H9 (cell line): ENCODE measurements around the gene ACAD10. TPM values are rescaled to one million over a fixed set of nuclear protein-coding genes. Genes with fewer than 3 reads are reported as not detected.
"Not testable (repeated sequence)": the region's sequence is repeated elsewhere in the genome, so short reads cannot be mapped to it uniquely, and the experiment has no call there.

Experiments
- DNase-seq: peaks from one replicate; pipeline ENCODE4 v3.0.0-alpha.2; 2017
- H2AFZ ChIP-seq: one replicate; pipeline ENCODE4 v1.6.1; 2013; ENCODE audit warnings: mild to moderate bottlenecking, low read length, control low read depth, moderate library complexity
- H2AK5ac ChIP-seq: 2 replicates; pipeline ENCODE4 v1.6.1; 2013; ENCODE audit warnings: low read length, control low read depth, mixed read lengths; ENCODE audit not compliant: insufficient read length
- H2BK120ac ChIP-seq: one replicate; pipeline ENCODE4 v1.6.1; 2013; ENCODE audit warnings: low read depth, mild to moderate bottlenecking, low read length, control low read depth, inconsistent platforms; ENCODE audit not compliant: poor library complexity, severe bottlenecking
- H2BK12ac ChIP-seq: 2 replicates; pipeline ENCODE4 v1.6.1; 2013; ENCODE audit warnings: low read length, control low read depth, mixed read lengths, low read depth; ENCODE audit not compliant: insufficient read length
- H2BK15ac ChIP-seq: 2 replicates; pipeline ENCODE4 v1.6.1; 2013; ENCODE audit warnings: low read depth, low read length, control low read depth
- H2BK20ac ChIP-seq: one replicate; pipeline ENCODE4 v1.6.1; 2013; ENCODE audit warnings: low read depth, mild to moderate bottlenecking, low read length, control low read depth, inconsistent platforms; ENCODE audit not compliant: poor library complexity, severe bottlenecking
- H2BK5ac ChIP-seq: 2 replicates; pipeline ENCODE4 v1.6.1; 2013; ENCODE audit warnings: low read length, control low read depth, mixed read lengths; ENCODE audit not compliant: insufficient read length
- H3K14ac ChIP-seq: 2 replicates; pipeline ENCODE4 v1.6.1; 2013; ENCODE audit warnings: low read length, control low read depth; ENCODE audit not compliant: insufficient read depth
- H3K18ac ChIP-seq: 2 replicates; pipeline ENCODE4 v1.6.1; 2013; ENCODE audit warnings: low read depth, mild to moderate bottlenecking, mixed read lengths, low read length, control low read depth; ENCODE audit not compliant: insufficient read length
- H3K23ac ChIP-seq: 2 replicates; pipeline ENCODE4 v1.6.1; 2013; ENCODE audit warnings: low read length, control low read depth, mixed read lengths, low read depth; ENCODE audit not compliant: insufficient read length
- H3K23me2 ChIP-seq: 2 replicates; pipeline ENCODE4 v1.6.1; 2013; ENCODE audit warnings: low read depth, mild to moderate bottlenecking, mixed read lengths, low read length, control low read depth; ENCODE audit not compliant: insufficient read length, poor library complexity, severe bottlenecking
- H3K27ac ChIP-seq: 2 replicates; pipeline ENCODE4 v1.5.1; 2013; ENCODE audit warnings: low read length, control low read depth, mixed read lengths, low read depth; ENCODE audit not compliant: insufficient read length
- H3K27me3 ChIP-seq: 2 replicates; pipeline ENCODE4 v1.6.1; 2013; ENCODE audit warnings: low read length, control low read depth, inconsistent platforms; ENCODE audit not compliant: insufficient read depth
- H3K4ac ChIP-seq: 2 replicates; pipeline ENCODE4 v1.6.1; 2013; ENCODE audit warnings: low read depth, mild to moderate bottlenecking, control low read depth, inconsistent platforms, low read length, moderate library complexity
- H3K4me1 ChIP-seq: 2 replicates; pipeline ENCODE4 v1.6.1; 2013; ENCODE audit warnings: low read length, control low read depth, inconsistent platforms; ENCODE audit not compliant: insufficient read depth
- H3K4me2 ChIP-seq: 2 replicates; pipeline ENCODE4 v1.6.1; 2013; ENCODE audit warnings: low read length, control low read depth, mixed read lengths; ENCODE audit not compliant: insufficient read length, insufficient read depth
- H3K56ac ChIP-seq: 2 replicates; pipeline ENCODE4 v1.6.1; 2013; ENCODE audit warnings: low read depth, mild to moderate bottlenecking, mixed read lengths, low read length, control low read depth; ENCODE audit not compliant: insufficient read length
- H3K79me1 ChIP-seq: 2 replicates; pipeline ENCODE4 v1.6.1; 2013; ENCODE audit warnings: low read depth, mild to moderate bottlenecking, moderate library complexity, low read length, control low read depth, inconsistent platforms; ENCODE audit not compliant: insufficient read depth, poor library complexity, severe bottlenecking
- H3K79me2 ChIP-seq: 2 replicates; pipeline ENCODE4 v1.6.1; 2013; ENCODE audit warnings: low read length, control low read depth, inconsistent platforms; ENCODE audit not compliant: insufficient read depth
- H3K9ac ChIP-seq: 2 replicates; pipeline ENCODE4 v1.6.1; 2013; ENCODE audit warnings: low read length, control low read depth, mixed read lengths; ENCODE audit not compliant: insufficient read length; ENCODE audit errors: extremely low read depth
- H3K9me3 ChIP-seq: one replicate; pipeline ENCODE4 v1.6.1; 2013; ENCODE audit warnings: low read depth, low read length, inconsistent platforms; ENCODE audit not compliant: control insufficient read depth
- H3T11ph ChIP-seq: one replicate; pipeline ENCODE4 v1.6.1; 2013; ENCODE audit warnings: mild to moderate bottlenecking, low read length, control low read depth, inconsistent platforms
- H4K20me1 ChIP-seq: one replicate; pipeline ENCODE4 v1.6.1; 2013; ENCODE audit not compliant: control insufficient read depth, insufficient read length, insufficient read depth
- H4K5ac ChIP-seq: 2 replicates; pipeline ENCODE4 v1.6.1; 2013; ENCODE audit warnings: low read depth, mild to moderate bottlenecking, mixed read lengths, low read length, control low read depth; ENCODE audit not compliant: insufficient read length
- H4K8ac ChIP-seq: replicated peaks from 2 replicates; pipeline ENCODE4 v1.6.1; 2013; ENCODE audit warnings: low read length, control low read depth, mixed read lengths, low read depth; ENCODE audit not compliant: insufficient read length
- H4K91ac ChIP-seq: 2 replicates; pipeline ENCODE4 v1.6.1; 2013; ENCODE audit warnings: low read depth, mild to moderate bottlenecking, moderate library complexity, mixed read lengths, low read length, control low read depth; ENCODE audit not compliant: insufficient read length
- H3K27ac Mint-ChIP-seq, 3 experiments: 2 replicates in 2 of 3; 3 replicates in 1 of 3; pipeline ENCODE4 v1.8.0; 2020 to 2021; ENCODE audit warnings: mixed read lengths in 3 of 3, mild to moderate bottlenecking in 1 of 3, moderate library complexity in 1 of 3
- H3K27me3 Mint-ChIP-seq: 2 replicates; pipeline ENCODE4 v1.8.0; 2021; ENCODE audit warnings: low read depth, mild to moderate bottlenecking, moderate library complexity, mixed read lengths
- H3K36me3 Mint-ChIP-seq, 3 experiments: 2 replicates in 2 of 3; 3 replicates in 1 of 3; pipeline ENCODE4 v1.8.0; 2020 to 2021; ENCODE audit warnings: low read depth in 3 of 3, mixed read lengths in 3 of 3; ENCODE audit not compliant: insufficient read depth in 1 of 3
- H3K4me1 Mint-ChIP-seq, 2 experiments: 2 replicates each; pipeline ENCODE4 v1.8.0; 2020; ENCODE audit warnings: mixed read lengths in 2 of 2
- H3K4me3 Mint-ChIP-seq, 2 experiments: 2 replicates in 1 of 2; 3 replicates in 1 of 2; pipeline ENCODE4 v1.8.0; 2020 to 2021; ENCODE audit warnings: mild to moderate bottlenecking in 2 of 2, mixed read lengths in 2 of 2, moderate library complexity in 1 of 2
- H3K9me3 Mint-ChIP-seq, 2 experiments: 2 replicates in 1 of 2; 3 replicates in 1 of 2; pipeline ENCODE4 v1.8.0; 2020; ENCODE audit warnings: mild to moderate bottlenecking in 2 of 2, mixed read lengths in 2 of 2, moderate library complexity in 1 of 2
- CTCF ChIP-seq: fragments of 200-600 bp; sonication (generic); conservative IDR thresholded peaks from 3 replicates; pipeline ENCODE4 v1.8.0; 2021; ENCODE audit warnings: antibody characterized with exemption, mild to moderate bottlenecking
- WGBS: extraction: QIAGEN DNeasy Blood & Tissue Kit; methylation state at CpG from one replicate; pipeline ENCODE4 v1.1.7; 2013; ENCODE audit warnings: missing lambda C conversion rate, low lambda C conversion rate, mixed read lengths; ENCODE audit not compliant: insufficient read length; ENCODE audit errors: extremely low coverage; 5-methylcytosine and 5-hydroxymethylcytosine counted together
- total RNA-seq: library from RNA; stranded (reverse); gene quantifications from 2 replicates; pipeline ENCODE4 v1.2.1, GENCODE V29; 2021

The ACAD10 gene
- total RNA-seq, 1 experiment from 2014 or later: 25.7 TPM

GRCh38 chr12:111720457-111720856 is 34.6 kb downstream of the ACAD10 start:
- Histone ChIP-seq H3K79me2 (no peaks in the 10 kb centered on the region), H3K56ac (no peak overlapping the region), H3K9me3 (no peaks in the 10 kb centered on the region), H3K23me2 (no peaks in the 10 kb centered on the region), H4K8ac (no peak overlapping the region), H4K91ac (no peak overlapping the region), H3K23ac (no peak overlapping the region), H3K4ac (no peak overlapping the region), H3K79me1 (no peaks in the 10 kb centered on the region), H3K4me2 (no peak overlapping the region), H3K18ac (no peak overlapping the region), H3K4me1 (no peaks in the 10 kb centered on the region), H2BK15ac (no peak overlapping the region), H2AK5ac (no peak overlapping the region), H2BK20ac (no peak overlapping the region), H2BK5ac (no peak overlapping the region), H3T11ph (no peak overlapping the region), H4K5ac (no peak overlapping the region), H3K27me3 (no peaks in the 10 kb centered on the region), H3K9ac (no peak overlapping the region), H4K20me1 (no peaks in the 10 kb centered on the region), H2BK12ac (no peak overlapping the region), H2BK120ac (no peak overlapping the region), H3K14ac (no peak overlapping the region), H2AFZ (no peak overlapping the region), H3K27ac (no peak overlapping the region)
- peaks cover 30 to 55% (median 53%) of the 10 kb centered on the region in 3 experiments for H3K36me3 Mint-ChIP-seq
- H3K9me3 Mint-ChIP-seq: peaks cover 14 to 15% of the 10 kb centered on the region in 2 experiments
- H3K4me3 Mint-ChIP-seq: no peak overlapping the region
- no peaks in the 10 kb centered on the region for H3K4me1 Mint-ChIP-seq
- no peak for TF ChIP-seq CTCF
- no peak for DNase-seq
- no CpG with 5 or more reads among the region's 6 CpGs for WGBS
- H3K27me3 Mint-ChIP-seq: no peaks in the 10 kb centered on the region
- no peak overlapping the region for H3K27ac Mint-ChIP-seq

GRCh38 chr12:111723646-111724360 is 38.0 kb downstream of the ACAD10 start:
- H2BK15ac ChIP-seq, H3K4me1 Mint-ChIP-seq, H2BK12ac ChIP-seq, H4K5ac ChIP-seq, H3K79me2 ChIP-seq, H2BK5ac ChIP-seq, H2BK120ac ChIP-seq, H3K9ac ChIP-seq, H3K4me3 Mint-ChIP-seq, H3K56ac ChIP-seq, H3K27me3 ChIP-seq, H3T11ph ChIP-seq, H3K18ac ChIP-seq, H4K8ac ChIP-seq, H3K23ac ChIP-seq, H3K79me1 ChIP-seq, H4K20me1 ChIP-seq, DNase-seq, H3K4ac ChIP-seq, H4K91ac ChIP-seq, H3K9me3 ChIP-seq, H2BK20ac ChIP-seq, H3K14ac ChIP-seq, H3K4me2 ChIP-seq, H2AK5ac ChIP-seq, H2AFZ ChIP-seq, H3K27me3 Mint-ChIP-seq, H3K27ac ChIP-seq, H3K27ac Mint-ChIP-seq, H3K23me2 ChIP-seq, H3K4me1 ChIP-seq: not testable (repeated sequence)
- peaks cover 31 to 52% (median 51%) of the 10 kb centered on the region in 3 experiments for H3K36me3 Mint-ChIP-seq
- H3K9me3 Mint-ChIP-seq: peaks cover 15% of the 10 kb centered on the region in 2 experiments
- WGBS: no CpG with 5 or more reads among the region's 46 CpGs
